Measurements from ENCODE around the gene MAP4K2. TPM values are rescaled to one million over a fixed set of nuclear protein-coding genes. Genes with fewer than 3 reads are reported as not detected.

The MAP4K2 gene
- total RNA-seq, 4 donors from 2014 or later = 3.3 to 34.7 (median 20.3) TPM

GRCh38 chr11:64789331-64790204 is 13.4 kb downstream of the MAP4K2 start:
- peaks cover 0 to 12% (median 0%) of the 10 kb centered on the region in 4 donors for H3K4me1 ChIP-seq
- no peaks in the 10 kb centered on the region for H3K27me3 ChIP-seq
- no peak for DNase-seq
- TF ChIP-seq, protein P1, sequence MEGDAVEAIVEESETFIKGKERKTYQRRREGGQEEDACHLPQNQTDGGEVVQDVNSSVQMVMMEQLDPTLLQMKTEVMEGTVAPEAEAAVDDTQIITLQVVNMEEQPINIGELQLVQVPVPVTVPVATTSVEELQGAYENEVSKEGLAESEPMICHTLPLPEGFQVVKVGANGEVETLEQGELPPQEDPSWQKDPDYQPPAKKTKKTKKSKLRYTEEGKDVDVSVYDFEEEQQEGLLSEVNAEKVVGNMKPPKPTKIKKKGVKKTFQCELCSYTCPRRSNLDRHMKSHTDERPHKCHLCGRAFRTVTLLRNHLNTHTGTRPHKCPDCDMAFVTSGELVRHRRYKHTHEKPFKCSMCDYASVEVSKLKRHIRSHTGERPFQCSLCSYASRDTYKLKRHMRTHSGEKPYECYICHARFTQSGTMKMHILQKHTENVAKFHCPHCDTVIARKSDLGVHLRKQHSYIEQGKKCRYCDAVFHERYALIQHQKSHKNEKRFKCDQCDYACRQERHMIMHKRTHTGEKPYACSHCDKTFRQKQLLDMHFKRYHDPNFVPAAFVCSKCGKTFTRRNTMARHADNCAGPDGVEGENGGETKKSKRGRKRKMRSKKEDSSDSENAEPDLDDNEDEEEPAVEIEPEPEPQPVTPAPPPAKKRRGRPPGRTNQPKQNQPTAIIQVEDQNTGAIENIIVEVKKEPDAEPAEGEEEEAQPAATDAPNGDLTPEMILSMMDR (IDR thresholded peaks at IDR 0.05) = no peak
- no peak for TF ChIP-seq POLR2A (IDR thresholded peaks at IDR 0.05)
- no peak overlapping the region for H3K27ac ChIP-seq
- H3K4me3 ChIP-seq = no peak overlapping the region
- H3K36me3 ChIP-seq = peaks cover 0 to 6% (median 0%) of the 10 kb centered on the region in 3 donors
- no peaks in the 10 kb centered on the region for H3K9me3 ChIP-seq

DNA sequence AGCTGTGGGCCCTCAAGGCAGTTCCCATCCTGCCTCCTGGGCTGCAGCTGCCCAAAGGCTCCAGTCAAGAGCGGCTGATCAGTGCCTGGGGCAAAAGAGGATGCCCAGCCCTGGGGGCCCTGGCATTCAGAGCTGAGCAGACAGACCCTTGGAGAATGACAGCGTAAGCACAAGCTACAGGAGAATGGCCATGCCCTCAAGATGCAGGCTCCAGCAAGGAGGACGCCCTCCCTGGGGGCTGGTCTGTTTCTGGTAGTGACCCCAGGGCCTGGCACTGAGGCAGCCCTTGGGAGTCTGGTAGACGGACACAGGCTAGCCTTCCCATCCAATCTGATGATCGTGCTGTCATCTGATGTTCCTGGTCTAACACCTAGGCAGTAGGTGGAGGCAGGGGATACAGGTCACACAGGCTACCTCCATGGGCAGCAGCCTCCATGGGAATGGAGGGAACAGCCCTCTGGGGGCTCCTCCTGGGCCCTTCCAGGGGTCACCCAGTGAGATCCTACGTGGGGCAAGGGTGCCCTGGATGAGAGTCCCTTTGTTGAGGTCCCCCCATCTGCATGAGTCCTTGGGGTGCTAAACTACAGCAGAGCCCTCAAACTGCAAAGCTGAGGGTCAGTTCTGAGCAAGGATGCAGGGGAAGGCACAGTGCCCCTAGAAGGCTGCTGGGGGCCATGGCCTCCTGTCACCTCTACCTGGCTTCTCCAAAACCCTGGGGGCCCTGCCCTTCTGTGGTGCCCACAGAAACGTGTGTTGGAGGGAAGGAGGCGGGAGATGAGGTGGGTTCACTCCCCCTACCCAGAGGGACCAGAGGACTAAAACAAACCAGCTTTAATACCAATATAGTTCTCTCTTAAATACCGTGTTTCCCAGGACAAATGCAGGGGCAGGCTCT is 14.4 kb downstream of the MAP4K2 start:
- Histone ChIP-seq H3K27ac (peak overlapping the region in 2 of 4 donors; percentile 34 to 38), H3K4me3 (no peak overlapping the region), H3K4me1 (peaks cover 0 to 12% (median 0%) of the 10 kb centered on the region in 4 donors), H3K9me3 (no peaks in the 10 kb centered on the region), H3K36me3 (peaks cover 0 to 6% (median 0%) of the 10 kb centered on the region in 3 donors), H3K27me3 (no peaks in the 10 kb centered on the region)
- TF ChIP-seq, protein P1 (IDR thresholded peaks at IDR 0.05) = no peak
- no peak for TF ChIP-seq POLR2A (IDR thresholded peaks at IDR 0.05)
- DNase-seq = peak in 1 of 3 donors; percentile 34

GRCh38 chr11:64787526-64788320 is 15.3 kb downstream of the MAP4K2 start:
- H3K9me3 ChIP-seq = no peaks in the 10 kb centered on the region
- TF ChIP-seq, protein P1 (IDR thresholded peaks at IDR 0.05) = peak; percentile 68 to 82 (median 74)
- no peak for TF ChIP-seq POLR2A (IDR thresholded peaks at IDR 0.05)
- H3K27me3 ChIP-seq = no peaks in the 10 kb centered on the region
- peak overlapping the region in 2 of 4 donors; percentile 34 to 38 for H3K27ac ChIP-seq
- no peak overlapping the region for H3K4me3 ChIP-seq
- peak; percentile 72 to 90 (median 86) for DNase-seq
- H3K4me1 ChIP-seq = peaks cover 0 to 12% (median 0%) of the 10 kb centered on the region in 4 donors
- H3K36me3 ChIP-seq = peaks cover 0 to 6% (median 0%) of the 10 kb centered on the region in 3 donors

DNA sequence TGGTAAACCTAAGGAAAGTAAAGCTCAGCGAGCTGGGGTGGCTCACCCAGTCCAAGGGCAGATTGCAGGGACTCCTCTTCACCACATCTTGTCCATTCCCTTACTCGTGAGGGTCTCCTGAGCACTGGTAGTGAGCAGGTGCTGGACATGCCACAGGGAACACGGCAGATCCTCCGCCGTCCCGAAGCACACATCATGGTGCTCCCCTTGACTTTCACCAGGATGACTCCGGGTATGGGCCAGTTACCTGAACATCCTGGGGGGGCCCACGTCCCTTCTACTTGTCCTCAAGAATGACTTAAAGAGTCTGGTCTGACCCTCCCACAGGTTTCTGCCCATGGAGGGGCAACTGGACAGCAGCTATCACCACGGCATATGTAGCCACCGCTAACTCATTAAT is 16.7 kb downstream of the MAP4K2 start:
- no peak overlapping the region for H3K4me3 ChIP-seq
- DNase-seq = peak in 1 of 3 donors; percentile 16
- no peak overlapping the region for H3K27ac ChIP-seq
- TF ChIP-seq, protein P1 (IDR thresholded peaks at IDR 0.05) = no peak
- no peak for TF ChIP-seq POLR2A (IDR thresholded peaks at IDR 0.05)
- H3K27me3 ChIP-seq = no peaks in the 10 kb centered on the region
- H3K4me1 ChIP-seq = peaks cover 0 to 12% (median 0%) of the 10 kb centered on the region in 4 donors
- H3K36me3 ChIP-seq = peaks cover 0 to 6% (median 0%) of the 10 kb centered on the region in 3 donors
- no peaks in the 10 kb centered on the region for H3K9me3 ChIP-seq
